Neutrophil (primary cell): ENCODE data around the gene ZNF423.

Experiments used
- H3K27ac ChIP-seq: fragments of 200-600 bp; sonication (generic); 2 replicates; pipeline ENCODE4 v1.5.1; 2016; ENCODE audit warnings: mild to moderate bottlenecking, moderate library complexity
- H3K27me3 ChIP-seq: fragments of 200-600 bp; sonication (generic); 2 replicates; pipeline ENCODE4 v1.6.0; 2016; ENCODE audit warnings: mild to moderate bottlenecking
- H3K36me3 ChIP-seq: fragments of 200-600 bp; sonication (generic); 2 replicates; pipeline ENCODE4 v1.5.1; 2017
- H3K4me1 ChIP-seq, 2 experiments: fragments of 200-600 bp in 1 of 2; sonication (generic) in 1 of 2; 1 replicate in 1 of 2; 2 replicates in 1 of 2; pipeline versions ENCODE4 v1.5.1 to v1.6.1; 2013 to 2016; ENCODE audit warnings: low read depth in 1 of 2, low read length in 1 of 2, mild to moderate bottlenecking in 1 of 2, moderate library complexity in 1 of 2; ENCODE audit not compliant: control insufficient read depth in 1 of 2, insufficient read depth in 1 of 2
- H3K4me3 ChIP-seq, 2 experiments: fragments of 200-600 bp in 1 of 2; sonication (generic) in 1 of 2; 1 replicate in 1 of 2; 2 replicates in 1 of 2; pipeline ENCODE4 v1.5.1; 2013 to 2016; ENCODE audit warnings: low read depth in 1 of 2, low read length in 1 of 2, mild to moderate bottlenecking in 1 of 2, moderate library complexity in 1 of 2
- H3K9me3 ChIP-seq: fragments of 200-600 bp; sonication (generic); 2 replicates; pipeline ENCODE4 v1.5.1; 2016
- TF ChIP-seq, protein P1 (sequence below): fragments of 200-600 bp; sonication (generic); IDR thresholded peaks from 2 replicates; pipeline ENCODE4 v1.5.1; 2016; ENCODE audit warnings: antibody characterized with exemption

The ZNF423 gene

DNA sequence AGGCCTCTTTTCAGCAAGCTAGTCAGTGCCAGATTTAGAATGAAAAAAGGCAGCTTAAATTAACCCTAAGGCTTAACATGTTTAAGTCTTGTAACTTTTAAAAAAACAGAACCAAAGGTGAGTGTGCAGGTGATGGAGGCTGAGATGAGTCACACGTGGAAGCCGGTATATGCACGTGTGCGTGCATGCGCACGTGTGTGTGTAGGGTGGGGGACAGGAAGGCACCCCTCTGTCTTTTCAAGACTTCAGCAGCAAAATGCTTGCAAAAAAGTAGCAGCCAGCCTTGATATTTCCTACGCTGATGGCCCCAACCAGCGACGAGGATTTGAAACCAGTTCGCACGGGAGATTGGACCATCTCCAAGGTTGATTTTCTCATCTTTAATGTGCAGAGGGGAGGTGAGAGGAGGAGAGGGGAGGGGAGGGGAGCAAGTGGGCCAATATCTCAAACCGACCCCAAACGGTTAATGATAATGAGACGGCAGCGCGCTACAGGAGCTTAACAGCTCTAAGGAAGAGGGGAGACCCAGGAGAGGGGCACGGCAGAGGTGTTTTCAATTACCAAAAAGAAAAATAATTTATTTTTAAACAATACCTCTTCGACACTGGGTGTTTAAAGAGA lies 154.7 kb downstream of the ZNF423 start:
- Histone ChIP-seq H3K27ac (no peak overlapping the region), H3K4me1 (no peaks in the 10 kb centered on the region), H3K9me3 (no peaks in the 10 kb centered on the region), H3K27me3 (peaks cover 52% of the 10 kb centered on the region), H3K36me3 (no peaks in the 10 kb centered on the region), H3K4me3 (no peak overlapping the region)
- TF ChIP-seq, protein P1, sequence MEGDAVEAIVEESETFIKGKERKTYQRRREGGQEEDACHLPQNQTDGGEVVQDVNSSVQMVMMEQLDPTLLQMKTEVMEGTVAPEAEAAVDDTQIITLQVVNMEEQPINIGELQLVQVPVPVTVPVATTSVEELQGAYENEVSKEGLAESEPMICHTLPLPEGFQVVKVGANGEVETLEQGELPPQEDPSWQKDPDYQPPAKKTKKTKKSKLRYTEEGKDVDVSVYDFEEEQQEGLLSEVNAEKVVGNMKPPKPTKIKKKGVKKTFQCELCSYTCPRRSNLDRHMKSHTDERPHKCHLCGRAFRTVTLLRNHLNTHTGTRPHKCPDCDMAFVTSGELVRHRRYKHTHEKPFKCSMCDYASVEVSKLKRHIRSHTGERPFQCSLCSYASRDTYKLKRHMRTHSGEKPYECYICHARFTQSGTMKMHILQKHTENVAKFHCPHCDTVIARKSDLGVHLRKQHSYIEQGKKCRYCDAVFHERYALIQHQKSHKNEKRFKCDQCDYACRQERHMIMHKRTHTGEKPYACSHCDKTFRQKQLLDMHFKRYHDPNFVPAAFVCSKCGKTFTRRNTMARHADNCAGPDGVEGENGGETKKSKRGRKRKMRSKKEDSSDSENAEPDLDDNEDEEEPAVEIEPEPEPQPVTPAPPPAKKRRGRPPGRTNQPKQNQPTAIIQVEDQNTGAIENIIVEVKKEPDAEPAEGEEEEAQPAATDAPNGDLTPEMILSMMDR, result no peak

- TF ChIP-seq, protein P1, result no peak
- no peak overlapping the region for H3K27ac ChIP-seq
- no peaks in the 10 kb centered on the region for H3K36me3 ChIP-seq
- H3K4me3 ChIP-seq, result no peak overlapping the region
- no peaks in the 10 kb centered on the region for H3K9me3 ChIP-seq
- peaks cover 52% of the 10 kb centered on the region for H3K27me3 ChIP-seq
- no peaks in the 10 kb centered on the region for H3K4me1 ChIP-seq
Measured at GRCh38 chr16:49700251-49701064, 155.5 kb downstream of the ZNF423 start.

- Histone ChIP-seq H3K4me1 (no peaks in the 10 kb centered on the region), H3K36me3 (no peaks in the 10 kb centered on the region), H3K4me3 (no peak overlapping the region), H3K27me3 (peaks cover 52% of the 10 kb centered on the region), H3K9me3 (no peaks in the 10 kb centered on the region), H3K27ac (no peak overlapping the region)
- TF ChIP-seq, protein P1, result no peak
Measured at GRCh38 chr16:49699841-49700175, 156.1 kb downstream of the ZNF423 start.

- H3K4me1 ChIP-seq, result no peaks in the 10 kb centered on the region
- no peak overlapping the region for H3K4me3 ChIP-seq
- H3K9me3 ChIP-seq, result no peaks in the 10 kb centered on the region
- H3K36me3 ChIP-seq, result no peaks in the 10 kb centered on the region
- H3K27ac ChIP-seq, result no peak overlapping the region
- peaks cover 57% of the 10 kb centered on the region for H3K27me3 ChIP-seq
- TF ChIP-seq, protein P1, result no peak
Measured at GRCh38 chr16:49698931-49699840, 156.7 kb downstream of the ZNF423 start.

GRCh38 chr16:49698453-49698815 lies 157.5 kb downstream of the ZNF423 start:
- Histone ChIP-seq H3K9me3 (no peaks in the 10 kb centered on the region), H3K27me3 (peaks cover 57% of the 10 kb centered on the region), H3K27ac (no peak overlapping the region), H3K4me3 (no peak overlapping the region), H3K4me1 (no peaks in the 10 kb centered on the region), H3K36me3 (no peaks in the 10 kb centered on the region)
- TF ChIP-seq, protein P1, result no peak
